ENCODE results near the gene ADAMTS15. TPM values are rescaled to one million over a fixed set of nuclear protein-coding genes. Genes with fewer than 3 reads are reported as not detected.

ADAMTS15 gene
- total RNA-seq, 1 donor from 2014 or later, result 81.6 TPM

DNA sequence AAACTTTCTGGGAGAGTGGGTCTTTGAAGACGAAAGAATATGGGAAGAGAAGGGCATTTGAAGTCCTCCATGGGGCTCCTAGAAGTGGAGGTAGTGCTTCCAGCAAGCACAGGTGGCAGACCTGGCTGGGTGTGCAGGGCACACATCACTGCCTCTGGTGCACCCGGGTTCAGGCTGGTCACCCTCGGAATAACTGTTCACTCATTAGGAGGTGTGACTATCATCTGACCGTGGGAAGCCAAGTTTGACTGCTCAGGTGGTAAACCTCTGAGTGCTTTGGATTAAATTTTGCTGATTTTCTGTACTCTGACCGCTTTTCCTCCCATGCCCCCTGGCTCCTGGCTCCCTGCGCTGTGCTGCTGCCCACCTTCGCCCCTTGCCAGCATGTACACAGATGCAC lies 11.1 kb downstream of the ADAMTS15 start:
- H3K27me3 Mint-ChIP-seq (ENCODE audit: unreplicated experiment), result no peaks in the 10 kb centered on the region
- no peak for DNase-seq (ENCODE audit: extremely low spot score, unreplicated experiment)
- H3K9me3 Mint-ChIP-seq (ENCODE audit: unreplicated experiment), result no peaks in the 10 kb centered on the region
- H3K36me3 Mint-ChIP-seq (ENCODE audit: unreplicated experiment), result peaks cover 59% of the 10 kb centered on the region
- TF ChIP-seq, protein P1, sequence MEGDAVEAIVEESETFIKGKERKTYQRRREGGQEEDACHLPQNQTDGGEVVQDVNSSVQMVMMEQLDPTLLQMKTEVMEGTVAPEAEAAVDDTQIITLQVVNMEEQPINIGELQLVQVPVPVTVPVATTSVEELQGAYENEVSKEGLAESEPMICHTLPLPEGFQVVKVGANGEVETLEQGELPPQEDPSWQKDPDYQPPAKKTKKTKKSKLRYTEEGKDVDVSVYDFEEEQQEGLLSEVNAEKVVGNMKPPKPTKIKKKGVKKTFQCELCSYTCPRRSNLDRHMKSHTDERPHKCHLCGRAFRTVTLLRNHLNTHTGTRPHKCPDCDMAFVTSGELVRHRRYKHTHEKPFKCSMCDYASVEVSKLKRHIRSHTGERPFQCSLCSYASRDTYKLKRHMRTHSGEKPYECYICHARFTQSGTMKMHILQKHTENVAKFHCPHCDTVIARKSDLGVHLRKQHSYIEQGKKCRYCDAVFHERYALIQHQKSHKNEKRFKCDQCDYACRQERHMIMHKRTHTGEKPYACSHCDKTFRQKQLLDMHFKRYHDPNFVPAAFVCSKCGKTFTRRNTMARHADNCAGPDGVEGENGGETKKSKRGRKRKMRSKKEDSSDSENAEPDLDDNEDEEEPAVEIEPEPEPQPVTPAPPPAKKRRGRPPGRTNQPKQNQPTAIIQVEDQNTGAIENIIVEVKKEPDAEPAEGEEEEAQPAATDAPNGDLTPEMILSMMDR (IDR thresholded peaks at IDR 0.05), result no peak
- no peak overlapping the region for H3K27ac Mint-ChIP-seq (ENCODE audit: unreplicated experiment)
- H3K4me1 Mint-ChIP-seq (ENCODE audit: unreplicated experiment), result peaks cover 21% of the 10 kb centered on the region
- no peak overlapping the region for H3K4me3 Mint-ChIP-seq (ENCODE audit: unreplicated experiment)

DNA sequence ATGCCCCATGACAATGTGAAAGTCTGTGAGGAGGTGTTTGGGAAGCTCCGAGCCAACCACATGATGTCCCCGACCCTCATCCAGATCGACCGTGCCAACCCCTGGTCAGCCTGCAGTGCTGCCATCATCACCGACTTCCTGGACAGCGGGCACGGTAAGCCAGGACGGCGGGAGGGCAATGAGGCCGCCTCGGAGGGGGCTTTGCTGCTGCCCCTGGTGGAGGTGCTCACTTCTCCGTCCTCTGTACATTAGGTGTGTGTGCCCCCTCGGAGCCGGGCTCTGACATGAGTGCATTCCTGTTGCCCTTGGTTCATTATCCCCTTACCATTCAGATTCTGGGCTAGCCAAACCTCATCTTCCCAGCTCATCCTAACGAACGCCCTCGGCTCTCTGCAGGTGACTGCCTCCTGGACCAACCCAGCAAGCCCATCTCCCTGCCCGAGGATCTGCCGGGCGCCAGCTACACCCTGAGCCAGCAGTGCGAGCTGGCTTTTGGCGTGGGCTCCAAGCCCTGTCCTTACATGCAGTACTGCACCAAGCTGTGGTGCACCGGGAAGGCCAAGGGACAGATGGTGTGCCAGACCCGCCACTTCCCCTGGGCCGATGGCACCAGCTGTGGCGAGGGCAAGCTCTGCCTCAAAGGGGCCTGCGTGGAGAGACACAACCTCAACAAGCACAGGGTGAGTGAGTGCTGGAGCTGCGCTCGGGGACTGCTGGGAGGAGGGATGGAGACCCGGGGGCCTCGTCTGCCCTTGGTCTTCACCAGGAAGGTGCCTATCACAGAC lies 13.8 kb downstream of the ADAMTS15 start:
- TF ChIP-seq, protein P1 (IDR thresholded peaks at IDR 0.05), result no peak
- H3K9me3 Mint-ChIP-seq (ENCODE audit: unreplicated experiment), result no peaks in the 10 kb centered on the region
- H3K4me3 Mint-ChIP-seq (ENCODE audit: unreplicated experiment), result no peak overlapping the region
- H3K27me3 Mint-ChIP-seq (ENCODE audit: unreplicated experiment), result no peaks in the 10 kb centered on the region
- H3K4me1 Mint-ChIP-seq (ENCODE audit: unreplicated experiment), result peaks cover 2% of the 10 kb centered on the region
- no peak overlapping the region for H3K27ac Mint-ChIP-seq (ENCODE audit: unreplicated experiment)
- peaks cover 47% of the 10 kb centered on the region for H3K36me3 Mint-ChIP-seq (ENCODE audit: unreplicated experiment)
- no peak for DNase-seq (ENCODE audit: extremely low spot score, unreplicated experiment)

DNA sequence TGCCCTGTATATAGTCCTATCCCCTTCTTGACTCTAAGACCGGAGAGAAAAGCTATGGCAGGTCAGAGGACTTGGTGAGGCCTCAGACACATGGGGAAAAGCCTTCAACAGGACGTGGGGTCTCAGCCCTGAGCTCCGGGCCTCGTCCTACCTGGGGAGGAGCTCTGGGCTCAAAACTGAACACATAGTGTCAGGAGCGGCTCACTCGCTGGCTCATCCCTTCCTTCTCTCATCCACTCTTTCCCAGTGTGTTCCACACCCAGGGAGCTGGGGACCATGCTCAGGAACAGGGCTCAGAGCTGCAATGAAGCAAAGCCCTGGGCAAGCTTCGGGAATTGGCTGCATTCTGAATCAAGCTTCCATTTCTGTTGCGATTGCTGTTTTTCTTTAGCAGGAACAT lies 14.5 kb downstream of the ADAMTS15 start:
- Mint-ChIP-seq H3K4me3 (ENCODE audit: unreplicated experiment) (no peak overlapping the region), H3K27me3 (ENCODE audit: unreplicated experiment) (no peaks in the 10 kb centered on the region), H3K9me3 (ENCODE audit: unreplicated experiment) (no peaks in the 10 kb centered on the region), H3K36me3 (ENCODE audit: unreplicated experiment) (peaks cover 47% of the 10 kb centered on the region), H3K4me1 (ENCODE audit: unreplicated experiment) (peaks cover 2% of the 10 kb centered on the region), H3K27ac (ENCODE audit: unreplicated experiment) (no peak overlapping the region)
- no peak for DNase-seq (ENCODE audit: extremely low spot score, unreplicated experiment)
- TF ChIP-seq, protein P1 (IDR thresholded peaks at IDR 0.05), result no peak

DNA sequence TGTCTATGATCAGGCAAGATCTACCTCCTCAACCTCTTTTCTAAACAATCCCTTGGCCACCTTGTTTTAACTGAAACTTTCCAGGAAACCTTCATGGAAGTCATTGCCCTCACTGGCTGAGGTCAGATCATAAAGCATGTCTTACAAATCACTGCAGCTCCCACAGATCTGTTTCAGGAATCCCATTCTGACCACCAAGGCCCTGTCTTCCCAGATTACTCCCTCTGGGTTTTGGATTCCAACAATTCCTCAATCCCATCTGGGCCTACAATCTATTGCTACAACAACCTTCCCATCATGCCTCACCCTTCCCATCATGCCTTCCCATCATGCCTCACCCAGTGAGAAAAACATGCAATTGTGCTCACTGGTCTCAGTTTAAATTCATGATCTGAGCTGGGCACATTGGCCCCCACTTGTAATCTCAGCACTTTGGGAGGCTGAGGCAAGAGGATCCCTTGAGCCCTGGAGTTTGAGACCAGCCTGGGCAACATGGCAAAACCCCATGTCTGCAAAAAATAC lies 15.9 kb downstream of the ADAMTS15 start:
- Mint-ChIP-seq H3K9me3 (ENCODE audit: unreplicated experiment) (no peaks in the 10 kb centered on the region), H3K4me1 (ENCODE audit: unreplicated experiment) (no peaks in the 10 kb centered on the region), H3K27ac (ENCODE audit: unreplicated experiment) (no peak overlapping the region), H3K36me3 (ENCODE audit: unreplicated experiment) (peaks cover 48% of the 10 kb centered on the region), H3K4me3 (ENCODE audit: unreplicated experiment) (no peak overlapping the region), H3K27me3 (ENCODE audit: unreplicated experiment) (no peaks in the 10 kb centered on the region)
- TF ChIP-seq, protein P1 (IDR thresholded peaks at IDR 0.05), result no peak
- no peak for DNase-seq (ENCODE audit: extremely low spot score, unreplicated experiment)

DNA sequence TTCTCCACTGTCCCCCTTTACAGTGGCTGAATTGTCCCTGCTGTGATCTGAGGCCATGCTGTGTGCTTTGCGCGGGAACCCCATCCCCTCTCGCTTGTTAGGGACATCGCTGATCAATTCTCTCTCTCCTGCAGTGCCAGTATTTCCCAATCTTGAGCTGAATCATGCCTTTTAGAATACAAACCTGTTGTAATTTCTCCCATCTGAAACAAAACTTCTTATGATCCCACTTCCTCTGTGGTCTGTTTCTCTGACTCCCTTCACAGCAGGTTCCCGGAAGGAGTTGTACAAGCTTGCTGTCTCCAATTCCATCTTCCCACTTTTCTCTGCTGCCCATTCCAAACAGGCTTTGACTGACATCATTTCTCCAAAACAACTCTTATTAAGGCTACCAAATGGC lies 16.8 kb downstream of the ADAMTS15 start:
- H3K27ac Mint-ChIP-seq (ENCODE audit: unreplicated experiment), result no peak overlapping the region
- H3K36me3 Mint-ChIP-seq (ENCODE audit: unreplicated experiment), result peaks cover 49% of the 10 kb centered on the region
- no peaks in the 10 kb centered on the region for H3K27me3 Mint-ChIP-seq (ENCODE audit: unreplicated experiment)
- H3K4me1 Mint-ChIP-seq (ENCODE audit: unreplicated experiment), result no peaks in the 10 kb centered on the region
- no peak for DNase-seq (ENCODE audit: extremely low spot score, unreplicated experiment)
- no peaks in the 10 kb centered on the region for H3K9me3 Mint-ChIP-seq (ENCODE audit: unreplicated experiment)
- TF ChIP-seq, protein P1 (IDR thresholded peaks at IDR 0.05), result no peak
- H3K4me3 Mint-ChIP-seq (ENCODE audit: unreplicated experiment), result no peak overlapping the region

All from osteocyte (in vitro differentiated cells).